Measurements from ENCODE around the gene CEP104.

The CEP104 gene

GRCh38 chr1:3868464-3869006 lies 11.5 kb upstream of the CEP104 start:
- DNase-seq (ENCODE audit: low read depth in 2 of 2), result no peak

- DNase-seq (ENCODE audit: low read depth in 2 of 2), result no peak
Observed at GRCh38 chr1:3865606-3866160, 8.7 kb upstream of the CEP104 start.

GRCh38 chr1:3864884-3865283 lies 7.9 kb upstream of the CEP104 start:
- DNase-seq (ENCODE audit: low read depth in 2 of 2), result no peak

- DNase-seq (ENCODE audit: low read depth in 2 of 2), result no peak
Observed at GRCh38 chr1:3863231-3863935, 6.4 kb upstream of the CEP104 start.

GRCh38 chr1:3858231-3858981 lies 1.4 kb upstream of the CEP104 start:
- no peak for DNase-seq (ENCODE audit: low read depth in 2 of 2)

- no peak for DNase-seq (ENCODE audit: low read depth in 2 of 2)
Observed at GRCh38 chr1:3857791-3858129, 749 bp upstream of the CEP104 start.

GRCh38 chr1:3852711-3853485 lies 4.1 kb downstream of the CEP104 start:
- DNase-seq (ENCODE audit: low read depth in 2 of 2), result no peak

GRCh38 chr1:3852091-3852490 lies 4.9 kb downstream of the CEP104 start:
- no peak for DNase-seq (ENCODE audit: low read depth in 2 of 2)

- DNase-seq (ENCODE audit: low read depth in 2 of 2), result no peak
Observed at GRCh38 chr1:3851292-3851691, 5.7 kb downstream of the CEP104 start.

GRCh38 chr1:3850857-3851256 lies 6.2 kb downstream of the CEP104 start:
- DNase-seq (ENCODE audit: low read depth in 2 of 2), result no peak

GRCh38 chr1:3847081-3847480 lies 9.9 kb downstream of the CEP104 start:
- no peak for DNase-seq (ENCODE audit: low read depth in 2 of 2)

GRCh38 chr1:3846541-3846940 lies 10.5 kb downstream of the CEP104 start:
- no peak for DNase-seq (ENCODE audit: low read depth in 2 of 2)

- no peak for DNase-seq (ENCODE audit: low read depth in 2 of 2)
Observed at GRCh38 chr1:3842912-3843311, 14.1 kb downstream of the CEP104 start.

- no peak for DNase-seq (ENCODE audit: low read depth in 2 of 2)
Observed at GRCh38 chr1:3841491-3841890, 15.5 kb downstream of the CEP104 start.

- DNase-seq (ENCODE audit: low read depth in 2 of 2), result no peak
Observed at GRCh38 chr1:3838788-3839187, 18.2 kb downstream of the CEP104 start.

- no peak for DNase-seq (ENCODE audit: low read depth in 2 of 2)
Observed at GRCh38 chr1:3837685-3838084, 19.3 kb downstream of the CEP104 start.

GRCh38 chr1:3837200-3837599 lies 19.8 kb downstream of the CEP104 start:
- DNase-seq (ENCODE audit: low read depth in 2 of 2), result no peak

GRCh38 chr1:3836421-3836820 lies 20.6 kb downstream of the CEP104 start:
- DNase-seq (ENCODE audit: low read depth in 2 of 2), result no peak

- DNase-seq (ENCODE audit: low read depth in 2 of 2), result no peak
Observed at GRCh38 chr1:3834701-3835100, 22.3 kb downstream of the CEP104 start.

- DNase-seq (ENCODE audit: low read depth in 2 of 2), result peak in 1 of 2 experiments; percentile 7
Observed at GRCh38 chr1:3831689-3832088, 25.3 kb downstream of the CEP104 start.

GRCh38 chr1:3828391-3828790 lies 28.6 kb downstream of the CEP104 start:
- no peak for DNase-seq (ENCODE audit: low read depth in 2 of 2)

GRCh38 chr1:3827813-3828307 lies 29.2 kb downstream of the CEP104 start:
- no peak for DNase-seq (ENCODE audit: low read depth in 2 of 2)

Data from fibroblast of skin of left biceps (primary cell).